ENCODE data around the gene ZNF771.
A peak's percentile ranks its signal among the peaks of the same experiment; 100 is the strongest.
"Not testable (repeated sequence)": the region's sequence is repeated elsewhere in the genome, so short reads cannot be mapped to it uniquely, and the experiment has no call there.

ZNF771 gene

GRCh38 chr16:30376461-30376902 is 30.9 kb upstream of the ZNF771 start:
- DNase-seq (ENCODE audit: low spot score) = no peak

GRCh38 chr16:30377050-30377811 is 30.2 kb upstream of the ZNF771 start:
- DNase-seq (ENCODE audit: low spot score) = no peak

- peak; percentile 88 for DNase-seq (ENCODE audit: low spot score)
These were observed 29.6 kb upstream of the ZNF771 start for GRCh38 chr16:30377812-30378235.

DNA sequence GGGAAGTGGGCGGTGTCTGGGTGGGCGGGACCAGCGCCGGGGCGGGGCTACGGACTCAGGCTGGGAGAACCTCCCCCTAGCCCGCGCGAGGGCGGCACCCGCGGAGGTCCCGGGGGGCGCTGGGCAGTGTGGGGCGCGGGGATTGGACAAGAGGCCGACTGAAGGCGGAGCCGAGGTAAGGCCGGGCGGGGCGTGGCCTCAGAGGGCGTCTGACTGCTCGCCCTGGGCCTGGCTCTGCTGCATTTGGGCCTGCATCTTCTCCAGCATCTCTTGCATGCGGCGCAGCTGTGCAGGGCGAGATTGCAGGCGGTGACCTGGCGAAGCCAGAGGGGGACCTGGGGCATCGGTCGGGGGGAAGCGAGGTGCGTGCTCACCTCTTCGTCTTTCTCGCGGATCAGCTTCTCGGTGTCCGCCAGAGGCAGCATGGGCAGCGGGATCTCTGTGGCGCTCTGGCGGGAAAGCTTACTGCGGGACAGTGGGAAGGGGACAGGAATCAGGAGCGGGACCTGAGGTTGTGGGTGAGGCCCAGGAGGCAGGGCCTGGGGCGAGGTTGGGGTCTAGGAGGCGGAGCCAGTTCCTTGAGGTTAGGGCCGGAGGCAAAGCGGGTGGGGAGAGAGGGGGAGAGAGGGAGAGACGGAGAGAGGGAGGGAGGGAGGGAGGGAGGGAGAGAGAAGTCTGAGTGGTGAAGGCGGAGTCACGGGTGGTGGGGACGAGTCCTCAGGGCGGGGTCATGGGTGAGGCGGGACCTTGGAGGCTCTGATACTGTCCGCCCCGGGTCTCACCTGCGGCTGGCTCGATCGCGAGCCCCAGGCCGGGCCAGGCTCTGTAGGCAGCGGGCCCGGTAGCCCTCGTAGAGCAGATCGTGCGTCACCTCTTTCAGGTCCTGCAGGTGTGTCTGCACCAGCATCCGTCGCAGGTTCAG is 28.9 kb upstream of the ZNF771 start:
- peak; percentile 99 for DNase-seq (ENCODE audit: low spot score)

GRCh38 chr16:30379158-30379783 is 28.1 kb upstream of the ZNF771 start:
- DNase-seq (ENCODE audit: low spot score) = no peak

GRCh38 chr16:30380072-30380802 is 27.2 kb upstream of the ZNF771 start:
- DNase-seq (ENCODE audit: low spot score) = no peak

DNA sequence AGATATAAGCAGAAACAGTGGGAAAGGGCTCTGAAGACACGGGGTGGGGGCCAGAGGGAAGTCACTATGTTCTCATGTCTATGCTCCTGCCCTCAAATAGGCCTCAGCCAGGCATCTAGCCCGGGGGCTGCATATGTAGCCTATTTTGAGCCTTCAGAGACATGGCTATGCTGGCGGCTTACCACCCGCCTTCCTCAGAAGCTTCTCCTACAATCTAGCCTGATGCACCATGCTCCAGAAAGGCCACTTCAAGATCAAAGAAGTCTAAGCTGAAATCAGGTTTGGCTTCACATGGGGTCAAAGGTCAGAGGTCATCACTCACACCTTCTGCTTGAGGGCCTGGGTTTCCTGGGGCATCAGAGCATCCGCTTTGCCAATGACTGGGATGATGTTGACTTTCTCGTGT is 26.6 kb upstream of the ZNF771 start:
- no peak for DNase-seq (ENCODE audit: low spot score)

GRCh38 chr16:30381291-30382041 is 25.9 kb upstream of the ZNF771 start:
- DNase-seq (ENCODE audit: low spot score) = peak; percentile 31

GRCh38 chr16:30382111-30382881 is 25.1 kb upstream of the ZNF771 start, which contains the start of gene SEPTIN1:
TSS of gene SEPTIN1 (minus strand) at chr16:30382561. CDS start at chr16:30382542, 19 bp downstream.
- DNase-seq (ENCODE audit: low spot score) = peak; percentile 85

DNA sequence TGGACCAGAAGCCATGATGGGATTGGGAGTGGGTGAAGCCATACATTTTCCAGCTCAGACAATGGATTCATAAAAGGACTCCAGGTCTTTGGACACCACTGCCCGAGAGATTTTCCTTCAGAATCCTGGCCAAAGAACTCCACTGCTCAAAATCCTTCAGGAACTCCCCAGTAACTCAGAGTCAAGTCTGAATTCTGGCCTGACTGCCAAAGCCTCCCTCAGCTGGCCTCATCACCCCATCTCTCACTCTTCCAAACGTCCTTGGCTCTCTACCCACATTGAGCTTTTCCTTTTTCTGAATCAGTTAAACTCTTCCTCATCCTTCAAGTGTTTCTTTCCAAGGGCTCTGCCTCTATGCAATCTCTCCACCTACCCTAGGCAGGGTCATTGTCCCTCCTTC is 23.9 kb upstream of the ZNF771 start:
- DNase-seq (ENCODE audit: low spot score) = no peak

DNA sequence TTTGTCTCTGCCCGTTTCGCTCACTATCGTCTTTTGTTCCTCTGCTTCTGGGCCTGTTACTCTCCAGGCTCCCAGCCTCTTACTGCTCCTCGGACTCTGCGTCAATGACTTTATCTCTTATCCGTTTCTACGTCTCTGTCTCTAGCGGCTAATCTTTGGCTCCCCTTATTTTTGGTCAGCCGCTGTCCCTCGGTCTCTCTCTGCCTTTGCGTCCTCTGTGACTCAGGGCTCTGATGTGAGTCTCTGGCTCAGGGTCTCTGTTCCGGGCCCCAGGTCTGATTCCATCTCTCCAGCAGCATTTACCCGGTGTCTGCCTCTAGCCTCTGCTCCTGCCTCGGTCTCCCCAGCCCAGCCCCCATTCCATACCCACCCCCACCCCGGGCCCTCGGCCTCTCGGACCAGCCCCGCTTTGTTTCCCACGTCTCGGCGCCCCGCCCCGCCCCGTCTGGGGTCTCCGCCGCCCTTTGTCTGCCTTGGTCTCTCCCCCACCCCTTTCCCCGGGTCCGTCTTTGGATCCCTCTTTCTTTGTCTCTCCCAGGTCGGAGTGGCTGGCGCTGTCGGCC is 12.7 kb upstream of the ZNF771 start:
- DNase-seq (ENCODE audit: low spot score) = no peak

DNA sequence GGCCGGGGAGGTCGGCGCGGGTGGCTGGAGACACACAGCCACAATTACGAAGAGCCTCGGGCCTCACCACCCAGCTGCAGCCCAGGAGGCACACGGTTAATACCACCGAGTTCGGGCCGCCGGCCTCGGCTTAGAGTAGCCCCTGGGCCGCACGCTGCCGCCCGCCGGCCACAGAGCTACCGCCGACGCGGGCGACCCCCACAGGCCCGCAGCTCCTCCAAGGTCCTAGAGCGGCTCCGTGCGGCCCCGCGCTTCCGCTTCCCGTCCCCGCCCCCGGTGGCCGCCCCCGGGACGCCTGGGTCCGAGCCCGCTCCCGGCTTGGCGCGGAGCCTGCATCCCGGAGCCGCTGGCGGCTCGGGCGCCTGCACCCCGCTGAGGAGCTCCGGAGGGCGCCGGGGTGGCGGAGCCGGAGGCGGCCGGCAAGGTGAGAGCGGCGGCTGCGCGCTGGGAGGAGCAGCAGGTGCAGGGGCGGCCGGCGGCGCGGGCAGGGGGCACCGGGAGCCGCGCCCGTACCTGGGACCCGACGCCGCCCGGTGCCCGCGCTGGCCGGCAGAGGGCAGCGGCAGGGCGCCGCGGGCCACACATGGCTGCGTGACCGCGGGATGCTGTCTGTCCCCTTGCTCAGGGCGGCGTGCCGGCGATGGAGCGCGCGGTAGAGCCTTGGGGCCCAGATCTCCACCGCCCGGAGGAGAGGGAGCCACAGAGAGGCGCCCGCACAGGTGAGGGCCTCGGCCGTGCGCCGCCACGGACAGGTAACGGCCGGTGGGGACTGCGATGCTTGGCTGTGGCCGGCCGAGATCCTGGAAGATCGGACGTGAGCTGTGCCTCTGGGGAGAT is 12.0 kb upstream of the ZNF771 start, which contains the start of gene ZNF48:
Gene ZNF48 (plus strand): TSS at position 266 of the 837 bp plus-strand sequence. CDS start 375 bp downstream, at position 641.
- peak; percentile 53 for DNase-seq (ENCODE audit: low spot score)

DNA sequence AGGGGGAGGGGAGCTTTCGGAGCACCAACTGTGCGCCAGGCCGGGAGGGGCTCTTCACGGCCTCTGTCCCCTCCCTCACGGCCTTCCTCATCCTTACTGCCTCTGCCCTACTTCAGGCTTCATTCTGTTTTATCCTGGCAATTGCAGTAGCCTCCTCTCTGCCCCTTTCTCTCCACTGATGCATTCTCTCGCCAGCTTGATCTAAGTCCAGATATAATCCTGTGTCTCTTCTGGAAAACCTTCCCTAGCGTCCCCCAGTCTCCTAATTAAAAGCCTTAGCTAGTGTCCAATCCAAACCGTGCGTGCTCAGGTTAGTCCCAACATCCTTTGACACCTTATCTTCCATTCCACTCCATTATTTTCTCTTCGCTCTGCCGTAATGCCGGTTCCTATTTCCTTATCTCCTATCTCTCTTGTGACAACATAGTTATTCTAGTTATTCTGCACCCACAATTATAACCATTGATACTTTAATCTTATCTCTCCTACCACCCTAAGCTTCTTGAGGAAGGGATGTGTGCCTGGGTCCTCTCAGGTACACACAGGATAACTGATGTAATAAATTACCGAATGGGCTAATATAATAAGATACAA is 11.3 kb upstream of the ZNF771 start:
- no peak for DNase-seq (ENCODE audit: low spot score)

- DNase-seq (ENCODE audit: low spot score) = not testable (repeated sequence)
These were observed 10.8 kb upstream of the ZNF771 start for GRCh38 chr16:30396627-30397026.

DNA sequence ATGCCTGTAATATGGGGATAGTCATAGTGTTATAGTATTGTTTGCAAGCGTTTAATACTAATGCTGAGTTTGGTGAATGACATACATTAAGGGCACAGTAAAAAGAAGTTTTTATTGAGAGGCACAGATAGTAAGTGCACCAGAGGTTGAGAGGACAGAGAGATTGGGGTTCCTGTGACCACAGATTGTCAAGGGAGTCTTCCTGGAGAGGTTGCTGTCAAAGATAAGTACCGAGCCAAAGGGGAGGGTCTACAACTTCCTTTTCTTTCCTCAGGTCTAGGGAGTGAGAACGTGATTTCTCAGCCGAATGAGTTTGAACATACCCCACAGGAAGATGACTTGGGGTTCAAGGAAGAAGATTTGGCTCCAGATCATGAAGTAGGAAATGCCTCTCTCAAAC is 10.3 kb upstream of the ZNF771 start:
- DNase-seq (ENCODE audit: low spot score) = no peak

DNA sequence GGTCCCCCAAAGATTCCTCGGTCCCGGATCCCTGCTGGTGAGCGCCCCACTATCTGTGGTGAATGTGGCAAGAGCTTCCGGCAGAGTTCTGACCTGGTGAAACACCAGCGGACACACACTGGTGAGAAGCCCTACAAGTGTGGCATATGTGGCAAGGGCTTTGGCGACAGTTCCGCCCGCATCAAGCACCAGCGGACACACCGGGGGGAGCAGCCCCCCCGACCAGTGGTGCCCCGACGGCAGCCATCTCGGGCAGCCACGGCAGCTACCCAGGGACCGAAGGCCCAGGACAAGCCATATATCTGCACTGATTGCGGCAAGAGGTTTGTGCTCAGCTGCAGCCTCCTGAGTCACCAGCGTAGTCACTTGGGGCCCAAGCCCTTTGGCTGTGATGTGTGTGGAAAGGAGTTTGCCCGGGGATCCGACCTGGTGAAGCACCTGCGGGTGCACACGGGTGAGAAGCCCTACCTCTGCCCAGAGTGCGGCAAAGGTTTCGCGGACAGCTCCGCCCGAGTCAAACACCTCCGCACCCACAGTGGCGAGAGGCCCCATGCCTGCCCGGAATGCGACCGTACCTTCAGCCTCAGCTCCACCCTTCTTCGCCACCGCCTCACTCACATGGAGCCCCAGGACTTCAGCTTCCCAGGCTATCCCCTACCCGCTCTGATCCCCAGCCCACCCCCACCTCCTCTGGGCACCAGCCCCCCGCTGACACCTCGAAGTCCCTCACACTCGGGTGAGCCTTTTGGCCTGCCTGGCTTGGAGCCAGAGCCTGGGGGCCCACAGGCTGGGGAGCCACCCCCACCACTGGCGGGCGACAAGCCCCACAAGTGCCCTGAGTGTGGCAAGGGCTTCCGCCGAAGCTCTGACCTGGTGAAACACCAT is 9.4 kb upstream of the ZNF771 start:
- no peak for DNase-seq (ENCODE audit: low spot score)
